ENCODE results near the gene C10orf62.

DNA sequence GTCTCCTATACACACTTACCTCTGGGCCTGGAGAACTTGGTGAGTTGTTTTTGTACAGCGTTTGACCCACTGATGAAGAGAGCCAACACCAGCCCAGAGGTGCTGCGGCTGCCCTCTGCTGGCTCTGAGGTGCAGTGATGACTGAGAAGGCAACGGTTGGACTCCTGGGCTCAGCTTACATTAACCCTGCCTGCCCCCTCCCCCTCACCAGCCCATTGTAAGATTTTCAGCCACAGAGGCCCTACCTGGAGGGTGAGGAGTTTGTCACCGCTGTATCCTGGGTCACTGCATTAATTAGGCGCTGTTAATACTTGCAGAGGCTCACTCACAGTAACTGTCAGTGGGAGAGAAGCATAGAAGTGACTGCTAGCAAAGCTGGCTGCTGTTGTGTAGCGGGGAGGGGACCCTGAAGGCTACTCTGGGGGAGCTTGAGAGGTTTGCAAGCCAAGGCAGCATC, 35.9 kb upstream of the C10orf62 start:
- TF ChIP-seq, protein P1, sequence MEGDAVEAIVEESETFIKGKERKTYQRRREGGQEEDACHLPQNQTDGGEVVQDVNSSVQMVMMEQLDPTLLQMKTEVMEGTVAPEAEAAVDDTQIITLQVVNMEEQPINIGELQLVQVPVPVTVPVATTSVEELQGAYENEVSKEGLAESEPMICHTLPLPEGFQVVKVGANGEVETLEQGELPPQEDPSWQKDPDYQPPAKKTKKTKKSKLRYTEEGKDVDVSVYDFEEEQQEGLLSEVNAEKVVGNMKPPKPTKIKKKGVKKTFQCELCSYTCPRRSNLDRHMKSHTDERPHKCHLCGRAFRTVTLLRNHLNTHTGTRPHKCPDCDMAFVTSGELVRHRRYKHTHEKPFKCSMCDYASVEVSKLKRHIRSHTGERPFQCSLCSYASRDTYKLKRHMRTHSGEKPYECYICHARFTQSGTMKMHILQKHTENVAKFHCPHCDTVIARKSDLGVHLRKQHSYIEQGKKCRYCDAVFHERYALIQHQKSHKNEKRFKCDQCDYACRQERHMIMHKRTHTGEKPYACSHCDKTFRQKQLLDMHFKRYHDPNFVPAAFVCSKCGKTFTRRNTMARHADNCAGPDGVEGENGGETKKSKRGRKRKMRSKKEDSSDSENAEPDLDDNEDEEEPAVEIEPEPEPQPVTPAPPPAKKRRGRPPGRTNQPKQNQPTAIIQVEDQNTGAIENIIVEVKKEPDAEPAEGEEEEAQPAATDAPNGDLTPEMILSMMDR (IDR thresholded peaks at IDR 0.05): peak; percentile 40 to 88 (median 84)
- no peak for TF ChIP-seq POLR2A (IDR thresholded peaks at IDR 0.05)

All from adrenal gland (tissue), 5 donors.